Raji (cell line): ENCODE data around the gene TCERG1.
A peak's percentile ranks its signal among the peaks of the same experiment; 100 is the strongest.

Experiments used
- POLR2A ChIP-seq: IDR thresholded peaks from 2 replicates; pipeline ENCODE4 v1.6.1; 2011; ENCODE audit warnings: low read depth, low read length, control low read depth; ENCODE audit not compliant: insufficient read depth

Gene TCERG1

DNA sequence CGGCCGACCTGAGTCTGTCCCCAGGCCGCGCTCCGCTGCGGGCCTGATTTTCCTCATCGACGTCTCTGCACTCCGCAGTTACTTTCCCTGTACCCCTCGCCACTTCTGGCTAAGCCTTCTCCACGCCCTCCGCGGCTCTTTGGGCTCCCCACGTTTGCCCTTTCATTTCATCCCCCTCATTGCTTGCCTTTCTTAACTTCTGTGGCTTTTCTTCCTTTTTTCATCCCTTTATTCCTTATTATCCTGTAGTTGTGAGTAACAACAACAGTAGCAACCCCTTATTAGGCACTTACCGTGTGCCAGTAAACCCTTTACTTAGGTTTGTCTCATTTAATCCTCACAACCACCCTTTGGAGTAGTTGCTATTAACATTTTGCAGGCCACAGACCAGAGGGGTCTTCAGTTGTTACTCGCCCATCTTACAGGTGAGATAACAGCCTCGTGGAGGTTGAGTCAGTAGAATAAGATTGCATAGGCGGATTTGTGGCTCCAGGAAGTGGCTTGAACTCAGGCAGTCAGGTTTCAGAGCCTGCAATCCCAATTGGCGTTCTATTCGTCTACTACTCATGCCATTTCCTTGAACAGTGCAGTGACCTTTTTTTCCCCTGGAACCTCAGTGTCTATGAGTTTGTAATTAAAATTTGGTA, 724 bp downstream of the TCERG1 start:
- peak; percentile 1; the same call in 1 of the 2 replicates for TF ChIP-seq POLR2A

DNA sequence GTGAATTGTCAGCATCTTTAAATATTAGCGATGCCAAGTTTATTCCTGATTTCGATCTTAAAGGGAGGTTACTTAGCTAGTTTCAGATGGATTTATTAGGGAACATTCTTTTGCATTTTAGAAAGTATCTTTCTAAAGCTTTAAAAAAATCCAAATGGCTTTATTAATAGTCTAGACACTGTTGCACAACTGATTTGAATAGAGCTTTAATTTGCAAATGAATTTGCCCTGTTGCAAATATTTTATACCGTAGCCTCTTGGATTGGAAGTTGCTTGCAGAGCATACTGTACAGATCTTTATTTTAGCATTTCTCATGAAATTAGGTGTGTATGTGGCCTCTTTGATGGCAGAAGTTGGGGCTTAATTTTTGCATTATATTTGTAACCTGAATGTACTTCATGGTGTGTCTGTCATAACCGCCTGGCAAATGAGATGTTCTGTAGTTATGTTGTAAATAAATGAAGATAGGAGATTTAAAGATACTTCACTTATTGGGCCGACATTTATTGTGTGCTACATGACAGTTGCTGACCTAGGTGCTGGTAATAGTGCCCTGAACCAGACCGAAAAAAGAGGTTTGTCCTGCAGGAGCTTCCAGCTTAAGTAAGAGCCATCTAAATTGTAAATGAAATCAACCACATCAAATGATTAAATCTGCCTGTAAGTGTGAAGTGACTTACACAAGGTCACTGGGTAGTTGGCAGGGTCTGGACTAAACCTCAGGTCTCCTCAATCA, 1.8 kb downstream of the TCERG1 start:
- no peak for TF ChIP-seq POLR2A

DNA sequence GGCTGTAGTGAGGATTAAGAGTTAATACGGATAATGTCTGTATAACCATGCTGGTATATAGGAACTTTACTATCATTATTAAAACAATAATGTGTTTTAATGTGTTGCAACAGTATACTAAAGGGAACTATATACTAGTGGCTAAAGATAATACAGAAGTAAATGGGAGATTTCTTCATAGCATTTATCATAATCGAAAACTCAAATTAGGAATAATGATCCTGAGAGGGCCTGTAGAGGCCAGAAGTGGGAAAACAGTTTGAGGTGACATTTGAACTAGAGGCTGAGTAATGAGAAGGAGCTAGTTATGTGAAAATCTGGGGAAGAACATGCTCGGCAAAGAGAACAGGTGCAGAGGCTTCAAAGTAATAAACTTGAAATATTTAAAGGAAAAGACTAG, 2.9 kb downstream of the TCERG1 start:
- no peak for TF ChIP-seq POLR2A

DNA sequence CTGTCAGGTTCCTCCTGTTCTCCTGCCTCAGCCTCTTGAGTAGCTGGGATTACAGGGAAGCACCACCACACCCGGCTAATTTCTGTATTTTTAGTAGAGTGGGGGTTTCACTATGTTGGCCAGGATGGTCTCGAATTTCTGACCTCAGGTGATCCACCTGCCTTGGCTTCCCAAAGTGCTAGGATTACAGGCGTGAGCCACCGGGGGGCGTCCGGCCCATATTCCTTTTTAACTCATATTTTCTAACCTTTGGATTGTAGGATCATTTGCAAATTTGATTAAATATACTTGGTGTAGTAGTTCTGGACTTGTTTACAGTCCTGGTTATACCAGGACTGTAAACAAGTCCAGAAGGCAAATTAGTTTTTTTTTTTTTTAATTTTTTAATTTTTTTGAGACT, 4.3 kb downstream of the TCERG1 start:
- TF ChIP-seq POLR2A: no peak

DNA sequence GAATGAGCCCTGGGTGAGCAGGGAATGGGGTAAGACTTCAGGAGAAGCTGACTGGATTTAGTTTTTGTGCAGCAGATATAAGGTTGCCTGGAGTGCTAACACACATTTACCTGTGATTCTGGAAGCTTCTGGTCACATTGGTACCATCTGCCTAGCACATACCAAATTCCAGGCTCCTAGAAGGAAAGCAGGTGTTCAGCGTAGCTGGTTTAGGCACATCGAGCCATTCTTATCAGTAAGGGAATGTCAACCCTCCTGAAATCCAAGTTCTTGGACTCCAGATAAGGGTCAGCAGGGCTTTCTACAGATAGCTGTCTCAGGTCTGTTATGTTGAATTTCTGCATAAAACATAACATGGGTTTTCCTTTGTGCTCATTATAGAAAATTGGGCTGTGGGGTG, 10.3 kb downstream of the TCERG1 start:
- TF ChIP-seq POLR2A: no peak

DNA sequence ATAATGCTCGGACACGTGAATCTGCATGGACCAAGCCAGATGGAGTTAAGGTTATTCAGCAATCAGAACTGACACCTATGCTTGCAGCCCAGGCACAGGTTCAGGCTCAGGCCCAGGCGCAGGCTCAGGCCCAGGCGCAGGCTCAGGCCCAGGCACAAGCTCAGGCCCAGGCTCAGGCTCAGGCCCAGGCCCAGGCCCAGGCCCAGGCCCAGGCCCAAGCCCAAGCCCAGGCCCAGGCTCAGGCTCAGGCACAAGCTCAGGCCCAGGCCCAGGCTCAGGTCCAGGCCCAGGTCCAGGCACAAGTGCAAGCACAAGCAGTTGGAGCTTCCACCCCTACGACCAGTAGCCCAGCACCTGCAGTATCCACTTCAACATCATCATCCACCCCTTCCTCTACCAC, 11.8 kb downstream of the TCERG1 start:
- no peak for TF ChIP-seq POLR2A

DNA sequence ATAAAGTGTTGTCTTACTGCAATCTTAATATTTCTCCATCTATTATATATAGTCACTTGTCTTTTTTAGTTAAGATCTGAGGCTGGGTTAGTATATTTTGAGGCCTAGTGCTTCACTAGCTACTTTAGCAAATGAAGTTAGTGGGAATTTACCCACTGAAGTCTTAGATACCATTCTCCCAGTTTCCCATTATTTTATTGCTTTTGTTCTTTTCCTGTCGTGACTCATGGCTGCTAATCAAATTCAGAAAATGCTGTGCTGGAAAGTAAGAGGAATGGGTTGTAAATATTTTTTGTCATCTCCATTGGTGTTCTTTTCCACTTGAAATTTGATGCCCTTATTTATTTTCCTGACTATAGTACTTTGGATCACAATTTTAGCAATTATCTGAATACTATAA, 14.2 kb downstream of the TCERG1 start:
- TF ChIP-seq POLR2A: no peak

DNA sequence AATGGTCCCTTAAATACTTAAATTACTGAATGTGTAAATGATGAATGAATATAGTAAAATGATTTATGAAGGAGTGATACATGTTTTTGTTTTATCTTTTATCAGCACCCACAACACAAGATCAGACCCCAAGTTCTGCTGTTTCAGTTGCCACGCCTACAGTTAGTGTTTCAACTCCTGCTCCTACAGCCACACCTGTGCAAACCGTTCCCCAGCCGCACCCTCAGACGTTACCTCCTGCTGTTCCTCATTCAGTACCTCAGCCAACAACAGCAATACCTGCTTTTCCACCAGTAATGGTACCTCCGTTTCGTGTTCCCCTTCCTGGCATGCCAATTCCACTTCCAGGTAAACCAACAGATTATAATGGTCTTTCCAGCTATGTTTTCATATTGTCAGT, 16.3 kb downstream of the TCERG1 start:
- TF ChIP-seq POLR2A: no peak

DNA sequence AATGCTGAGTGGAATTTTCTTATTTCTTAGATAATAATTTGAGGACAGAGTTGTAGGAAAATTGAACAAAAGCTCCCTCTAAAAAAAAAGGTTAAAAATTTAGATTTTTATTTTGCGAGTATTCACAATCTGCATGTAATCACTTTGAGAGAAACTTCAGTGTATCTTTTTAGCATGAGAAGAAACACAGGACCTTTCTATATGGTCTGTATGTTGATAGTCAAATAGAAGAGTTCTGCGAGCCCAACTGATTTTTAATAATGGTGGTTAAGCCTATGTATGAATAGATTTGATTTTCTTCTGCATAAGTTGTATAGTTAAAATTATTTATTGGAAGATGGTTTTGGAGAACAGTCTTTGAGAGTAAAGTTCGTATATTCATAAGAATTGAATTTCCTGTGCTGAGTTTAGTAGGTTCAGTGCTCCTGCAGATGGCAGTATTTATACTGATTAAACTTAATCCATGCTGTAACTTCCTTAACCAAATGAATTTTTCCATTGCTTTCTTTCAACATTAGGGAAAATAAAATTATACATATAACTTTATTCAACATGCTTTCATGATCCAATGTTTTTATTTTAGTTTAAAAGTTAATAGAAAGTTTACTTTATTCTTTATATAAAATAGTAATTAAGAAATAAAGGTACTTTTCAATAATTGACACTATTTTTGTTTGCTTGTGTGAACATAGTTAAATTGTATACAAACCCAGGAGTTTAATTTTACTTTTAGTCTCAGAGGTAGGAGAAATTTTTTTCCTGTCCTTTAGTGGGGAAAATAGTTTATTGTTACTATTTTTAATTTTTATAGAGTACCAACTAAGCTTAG, 19.6 kb downstream of the TCERG1 start:
- TF ChIP-seq POLR2A: no peak

DNA sequence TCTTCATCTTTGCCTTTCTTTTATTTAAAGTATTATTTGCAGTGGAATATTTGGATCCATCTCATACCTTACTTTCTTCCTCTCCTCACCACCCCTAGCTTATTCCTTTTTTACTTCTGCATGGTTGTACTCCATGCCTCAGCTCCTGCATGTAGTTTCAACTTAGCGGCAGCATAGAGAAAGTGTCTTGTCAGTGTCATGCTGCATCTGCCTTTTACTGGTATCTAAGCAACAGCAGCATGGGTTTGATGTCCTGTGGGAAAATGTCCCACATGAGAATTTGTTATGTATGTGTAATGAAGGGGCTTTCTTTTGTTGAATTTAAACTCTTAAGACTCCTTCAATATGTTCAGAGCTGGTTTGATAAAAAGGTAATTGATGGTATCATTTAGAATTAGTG, 20.6 kb downstream of the TCERG1 start:
- TF ChIP-seq POLR2A: no peak

DNA sequence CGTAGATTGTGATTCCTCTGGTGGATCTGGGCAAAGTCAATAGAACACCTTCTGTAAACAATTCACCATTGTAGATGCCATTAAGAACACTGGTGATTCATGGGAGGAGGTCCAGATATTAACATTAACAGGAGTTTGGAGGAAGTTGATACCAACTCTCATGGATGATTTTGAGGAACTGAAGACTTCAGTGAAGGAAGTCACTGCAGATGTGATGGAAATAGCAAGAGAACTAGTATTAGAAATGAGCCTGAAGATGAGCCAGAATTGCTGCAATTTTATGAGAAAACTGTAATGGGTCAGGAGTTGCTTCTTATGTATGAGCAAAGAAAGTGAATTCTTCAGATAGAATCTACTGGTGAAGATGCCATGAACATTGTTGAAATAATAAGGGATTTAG, 26.9 kb downstream of the TCERG1 start:
- no peak for TF ChIP-seq POLR2A

DNA sequence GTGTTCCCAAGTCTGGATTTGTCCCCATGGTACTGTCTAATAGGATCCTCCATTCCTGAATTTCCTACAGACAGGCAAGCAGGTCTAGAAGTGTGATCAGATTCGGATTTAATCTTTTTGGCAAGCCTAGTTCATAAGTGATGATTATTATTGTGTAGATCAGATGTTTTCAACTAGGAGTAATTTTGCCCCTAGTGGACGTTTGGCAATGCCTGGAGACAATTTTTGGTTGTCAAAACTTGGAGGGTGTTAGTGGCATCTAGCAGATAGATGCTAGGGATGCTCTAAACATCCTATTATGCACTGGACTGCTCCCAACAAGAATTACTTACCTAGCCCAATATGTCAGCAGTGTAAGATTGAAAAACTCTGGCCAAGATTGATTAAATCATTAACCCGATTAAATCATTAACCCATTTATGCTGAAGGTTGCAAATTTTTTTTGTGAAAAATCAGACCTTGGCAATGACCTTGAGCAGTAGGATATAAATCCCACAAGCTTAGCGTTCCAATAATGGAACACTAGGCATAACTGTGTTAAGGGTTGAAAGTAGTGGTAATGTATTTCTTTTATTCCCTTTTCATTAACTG, 28.2 kb downstream of the TCERG1 start:
- no peak for TF ChIP-seq POLR2A

DNA sequence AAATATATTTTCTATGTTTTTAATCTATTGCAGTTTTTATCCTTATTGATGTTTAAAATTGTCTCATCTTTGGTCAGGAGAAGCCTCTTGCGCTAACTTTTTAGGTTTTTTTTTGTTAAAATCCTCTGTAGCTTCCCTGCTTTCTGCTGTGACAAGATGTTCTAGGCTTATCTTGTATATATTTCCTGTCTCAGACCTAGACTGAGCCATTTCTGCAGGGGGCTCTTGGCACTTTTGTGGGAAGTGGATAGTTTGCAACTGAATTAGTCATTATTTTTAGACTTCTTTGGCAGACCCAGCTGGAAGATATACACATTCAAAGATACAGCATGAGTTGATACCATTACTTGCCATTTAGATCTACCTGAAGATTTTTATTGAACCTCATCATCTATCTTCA, 28.8 kb downstream of the TCERG1 start:
- TF ChIP-seq POLR2A: no peak

DNA sequence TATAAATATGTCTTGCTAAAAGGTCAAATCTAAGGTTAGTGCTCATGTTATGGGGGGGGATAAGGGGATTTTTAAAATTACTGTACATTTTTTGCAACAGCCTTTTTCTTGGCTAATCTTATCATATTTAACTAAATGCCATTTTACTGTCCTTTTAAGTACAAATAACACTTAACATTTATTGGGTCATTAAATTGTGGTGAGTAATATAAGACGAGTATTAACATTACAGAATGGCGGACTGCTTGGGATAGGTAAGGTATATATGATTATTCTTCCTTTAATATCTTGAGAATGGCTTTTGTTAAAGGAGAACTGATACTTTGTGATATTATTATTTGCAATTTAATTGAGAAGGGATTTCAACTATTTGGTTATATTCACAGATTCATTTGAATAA, 35.6 kb downstream of the TCERG1 start:
- no peak for TF ChIP-seq POLR2A

DNA sequence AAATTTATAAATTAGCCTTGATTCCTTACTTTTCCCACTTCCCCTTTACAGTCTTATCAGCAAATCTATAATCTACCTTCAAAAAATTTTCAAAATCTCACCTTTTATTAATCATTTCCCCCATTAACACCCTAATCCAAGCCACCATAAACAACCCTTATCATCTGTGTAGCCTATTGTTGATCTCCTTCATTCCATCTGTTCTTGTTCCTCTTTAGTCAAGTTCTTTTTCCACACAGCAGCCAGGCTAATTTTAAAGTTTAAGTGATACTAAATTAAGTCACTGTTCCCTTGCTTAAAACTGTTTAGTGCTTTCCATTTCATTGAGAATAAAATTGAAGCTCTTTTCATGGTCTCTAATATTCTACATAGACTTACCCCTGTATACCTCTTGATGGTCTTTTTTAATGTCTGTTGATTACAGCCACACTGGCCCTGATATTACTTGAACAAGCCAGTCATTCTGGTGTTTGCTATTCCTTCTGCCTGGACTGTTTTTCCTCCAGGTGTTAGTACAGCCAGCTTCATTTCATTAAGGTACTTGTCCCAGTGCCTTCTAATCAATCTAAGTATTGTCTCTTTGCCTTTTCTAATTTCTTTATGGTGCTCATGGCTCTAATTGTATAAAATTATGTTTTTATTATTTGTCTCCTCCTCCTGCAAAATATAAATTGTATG, 37.7 kb downstream of the TCERG1 start:
- TF ChIP-seq POLR2A: no peak
